ENCODE results near the gene KCNK1.

KCNK1 gene

GRCh38 chr1:233714631-233715217 is 100.8 kb downstream of the KCNK1 start:
- Histone ChIP-seq H3K27me3 (ENCODE audit: insufficient read depth, poor library complexity, severe bottlenecking) (no peaks in the 10 kb centered on the region), H3K27ac (replicated peaks) (no peak overlapping the region), H3K4me3 (replicated peaks; ENCODE audit: insufficient read depth, low read length) (no peak overlapping the region)
- TF ChIP-seq POLR2AphosphoS5 (IDR thresholded peaks at IDR 0.05; ENCODE audit: low read depth) = no peak
- no peak for TF ChIP-seq REST (IDR thresholded peaks at IDR 0.05; ENCODE audit: insufficient replicate concordance, low read depth)
- TF ChIP-seq CTCF (IDR thresholded peaks at IDR 0.05; ENCODE audit: insufficient read depth, low read length) = no peak
- no peak for TF ChIP-seq GABPA (IDR thresholded peaks at IDR 0.05; ENCODE audit: low read depth)
- DNase-seq (ENCODE audit: low read depth in 1 of 2, low spot score in 1 of 2) = no peak

GRCh38 chr1:233718057-233718456 is 104.2 kb downstream of the KCNK1 start:
- DNase-seq (ENCODE audit: low read depth in 1 of 2, low spot score in 1 of 2) = no peak
- TF ChIP-seq CTCF (IDR thresholded peaks at IDR 0.05; ENCODE audit: insufficient read depth, low read length) = no peak
- no peak for TF ChIP-seq SPI1 (IDR thresholded peaks at IDR 0.05; ENCODE audit: borderline replicate concordance, low read depth)
- TF ChIP-seq GABPA (IDR thresholded peaks at IDR 0.05; ENCODE audit: low read depth) = no peak
- no peak for TF ChIP-seq POLR2AphosphoS5 (IDR thresholded peaks at IDR 0.05; ENCODE audit: low read depth)
- TF ChIP-seq REST (IDR thresholded peaks at IDR 0.05; ENCODE audit: insufficient replicate concordance, low read depth) = no peak
- Histone ChIP-seq H3K4me3 (replicated peaks; ENCODE audit: insufficient read depth, low read length) (no peak overlapping the region), H3K27me3 (ENCODE audit: insufficient read depth, poor library complexity, severe bottlenecking) (no peaks in the 10 kb centered on the region), H3K27ac (replicated peaks) (no peak overlapping the region)

- DNase-seq (ENCODE audit: low read depth in 1 of 2, low spot score in 1 of 2) = no peak
- Histone ChIP-seq H3K4me3 (replicated peaks; ENCODE audit: insufficient read depth, low read length) (no peak overlapping the region), H3K27me3 (ENCODE audit: insufficient read depth, poor library complexity, severe bottlenecking) (no peaks in the 10 kb centered on the region), H3K27ac (replicated peaks) (no peak overlapping the region)
- TF ChIP-seq SPI1 (IDR thresholded peaks at IDR 0.05; ENCODE audit: borderline replicate concordance, low read depth) (no peak), CTCF (IDR thresholded peaks at IDR 0.05; ENCODE audit: insufficient read depth, low read length) (no peak), POLR2AphosphoS5 (IDR thresholded peaks at IDR 0.05; ENCODE audit: low read depth) (no peak), REST (IDR thresholded peaks at IDR 0.05; ENCODE audit: insufficient replicate concordance, low read depth) (no peak), GABPA (IDR thresholded peaks at IDR 0.05; ENCODE audit: low read depth) (no peak)
These were observed 105.9 kb downstream of the KCNK1 start for GRCh38 chr1:233719655-233720341.

Data from HL-60 (cell line).